ENCODE results near the gene YTHDF1.
"Not testable (repeated sequence)": the region's sequence is repeated elsewhere in the genome, so short reads cannot be mapped to it uniquely, and the experiment has no call there.

The YTHDF1 gene

DNA sequence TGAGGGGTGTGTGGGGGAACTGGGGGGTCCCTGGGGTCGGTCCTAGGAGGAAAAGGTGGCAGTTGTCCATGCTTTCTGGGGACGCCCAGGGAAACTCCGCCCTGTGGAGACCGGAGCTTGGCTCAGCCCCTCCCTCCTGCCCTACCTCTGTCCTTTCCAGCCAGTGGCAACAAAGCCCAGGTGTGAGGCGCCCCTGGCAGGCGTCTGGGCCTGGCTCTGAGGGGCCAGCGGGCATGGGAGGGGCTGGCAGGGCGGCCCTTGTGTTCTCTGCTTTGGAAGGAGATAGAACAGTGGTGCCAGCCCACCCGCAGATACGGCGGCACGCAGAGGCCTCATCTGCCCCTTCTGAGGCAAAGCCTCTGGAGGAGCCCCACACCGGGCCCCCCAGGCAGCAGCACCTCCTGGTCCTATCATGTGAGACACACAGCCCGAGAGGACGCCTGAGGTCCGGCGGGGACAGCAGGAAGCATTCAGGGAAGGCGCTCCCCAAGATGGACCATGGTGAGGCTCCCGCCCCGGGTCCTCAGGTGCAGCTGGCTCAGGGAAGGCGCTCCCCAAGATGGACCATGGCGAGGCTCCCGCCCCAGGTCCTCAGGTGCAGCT lies 47.9 kb downstream of the YTHDF1 start:
- DNase-seq, result no peak

- DNase-seq, result no peak
These were observed 48.7 kb downstream of the YTHDF1 start for GRCh38 chr20:63167026-63167917.

- no peak for DNase-seq
These were observed 49.5 kb downstream of the YTHDF1 start for GRCh38 chr20:63166193-63167020.

GRCh38 chr20:63165356-63166192 lies 50.4 kb downstream of the YTHDF1 start:
- DNase-seq, result no peak

DNA sequence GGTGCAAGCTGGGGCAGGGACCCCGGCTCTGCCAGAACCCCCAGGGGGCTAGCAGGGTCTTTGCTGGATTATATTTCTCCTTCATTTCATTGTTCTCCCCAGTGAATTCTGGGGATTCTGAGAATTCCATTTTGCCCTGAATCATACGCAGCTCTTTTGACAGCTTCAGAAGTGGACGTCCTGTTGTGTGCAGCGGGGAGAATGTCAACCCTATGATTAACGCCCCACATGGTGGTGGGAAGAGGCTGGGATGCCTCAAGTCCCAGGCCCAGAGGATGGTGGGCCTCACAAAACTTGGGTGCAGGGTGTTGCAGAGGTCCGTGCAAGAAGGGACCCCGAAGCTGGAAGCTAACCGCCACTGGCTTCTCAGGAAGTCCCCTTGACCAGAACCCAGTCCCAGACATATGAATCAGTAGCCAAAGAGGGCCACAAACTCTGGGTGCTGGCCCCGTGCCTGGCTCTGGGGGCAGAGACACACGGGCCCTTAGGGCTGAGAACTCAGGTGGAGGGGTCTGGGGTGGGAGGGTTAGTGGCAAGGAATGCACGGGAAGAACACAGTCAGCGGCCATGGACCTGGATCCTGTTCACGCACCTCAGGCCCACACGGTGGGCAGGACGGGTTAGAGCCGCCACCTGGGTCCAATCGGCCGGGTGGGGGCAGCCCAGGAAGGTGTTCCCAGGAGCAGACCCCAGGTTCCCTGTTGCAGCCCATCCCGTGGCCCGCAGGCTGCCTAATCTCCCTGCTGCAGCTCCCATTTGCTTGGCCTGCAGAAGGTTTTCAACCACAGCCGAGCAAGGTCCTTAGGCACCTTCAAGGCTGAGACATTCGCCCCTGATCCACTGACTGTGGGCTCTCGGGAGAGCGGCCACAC lies 51.2 kb downstream of the YTHDF1 start:
- DNase-seq, result no peak

GRCh38 chr20:63163596-63164483 lies 52.1 kb downstream of the YTHDF1 start:
- DNase-seq, result no peak

- DNase-seq, result no peak
These were observed 52.8 kb downstream of the YTHDF1 start for GRCh38 chr20:63163171-63163570.

GRCh38 chr20:63162206-63162795 lies 53.6 kb downstream of the YTHDF1 start:
- no peak for DNase-seq

DNA sequence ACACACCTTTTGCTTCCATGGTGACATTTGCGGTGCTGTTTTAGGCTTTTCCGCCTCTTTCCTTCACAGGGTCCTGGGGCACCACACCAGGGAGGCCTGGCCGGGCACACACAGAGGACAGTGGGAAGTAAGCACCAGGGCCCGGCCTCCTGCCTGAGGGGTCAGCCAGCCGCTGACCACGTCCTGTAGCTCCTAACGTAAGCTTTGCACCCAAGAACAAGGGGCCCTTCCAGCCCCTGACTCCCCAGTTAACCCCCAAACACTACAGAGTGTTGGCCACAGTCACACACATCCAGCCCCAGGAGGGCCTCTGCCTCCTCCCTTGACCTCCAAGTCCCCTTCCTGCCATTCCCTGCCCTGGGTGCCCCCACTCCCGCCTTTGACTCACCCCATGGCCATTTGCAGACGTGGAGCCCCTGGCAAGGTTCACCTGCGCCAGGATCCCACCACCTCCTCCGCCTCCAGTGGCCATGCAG lies 54.7 kb downstream of the YTHDF1 start:
- no peak for DNase-seq

DNA sequence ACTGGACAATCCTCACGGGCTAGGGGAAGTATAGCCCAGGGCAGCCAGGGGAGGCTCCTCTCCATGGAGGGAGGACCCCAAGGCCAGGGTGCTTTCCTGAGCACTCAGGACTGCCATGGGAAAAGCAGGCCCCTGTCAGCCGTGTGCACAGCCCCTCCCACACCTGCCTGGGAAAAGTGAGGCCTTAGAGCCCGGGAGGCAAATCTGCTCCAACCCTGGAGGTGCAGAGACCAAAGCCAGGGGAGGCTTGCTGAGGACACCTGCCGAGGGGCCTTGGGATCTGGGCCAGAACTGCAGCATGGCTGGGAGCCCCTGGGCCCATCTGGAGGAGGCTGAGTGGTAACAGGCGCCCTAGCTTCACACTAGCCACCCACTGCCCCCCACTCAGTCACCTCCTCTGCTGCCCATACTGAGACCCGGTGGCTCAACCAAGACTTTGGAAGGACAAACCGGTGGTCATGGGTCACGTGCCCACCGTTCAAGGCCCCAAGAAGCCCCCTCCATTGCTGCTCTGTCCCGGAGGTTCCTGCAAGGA lies 55.2 kb downstream of the YTHDF1 start:
- DNase-seq, result no peak

DNA sequence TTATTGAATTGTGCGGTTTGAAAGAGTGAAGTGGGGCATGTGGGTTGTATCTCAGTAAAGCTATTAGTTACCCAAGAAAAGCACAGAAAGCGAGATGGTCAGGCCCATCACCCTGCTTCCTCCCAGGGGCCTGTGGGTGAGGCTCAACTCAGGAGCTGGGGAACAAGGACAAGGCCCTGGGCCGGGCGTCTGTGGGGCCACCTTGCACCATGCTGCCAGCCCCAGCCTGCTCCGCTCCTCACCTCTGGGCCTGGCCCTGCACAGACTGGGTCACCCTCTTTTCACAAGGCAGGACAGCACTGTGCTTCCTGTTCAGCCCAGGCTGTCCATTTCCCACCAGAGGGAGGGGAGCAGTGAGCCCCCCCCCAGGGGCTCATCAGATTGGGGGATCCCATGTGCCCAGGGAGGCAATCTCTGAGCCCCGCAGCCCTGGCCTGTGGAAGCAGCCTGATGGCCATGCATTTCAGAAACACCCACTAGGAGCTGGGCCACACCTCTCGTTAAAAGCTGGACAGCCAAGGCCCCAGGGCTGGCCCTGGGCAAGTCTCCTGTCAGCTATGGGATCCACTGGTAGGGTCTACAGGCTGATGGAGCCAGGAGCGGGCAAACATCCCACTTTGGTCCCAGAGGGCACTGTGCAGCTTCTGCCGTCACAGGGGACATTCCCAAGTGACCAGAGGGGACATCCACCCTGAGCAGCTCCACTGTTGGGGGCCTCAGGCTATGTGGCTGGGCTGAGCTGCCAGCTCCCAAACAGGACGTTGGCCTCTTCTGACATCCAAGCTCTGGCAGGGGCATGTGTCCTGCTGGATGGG lies 55.9 kb downstream of the YTHDF1 start:
- DNase-seq, result no peak

- not testable (repeated sequence) for DNase-seq
These were observed 56.7 kb downstream of the YTHDF1 start for GRCh38 chr20:63159251-63159650.

DNA sequence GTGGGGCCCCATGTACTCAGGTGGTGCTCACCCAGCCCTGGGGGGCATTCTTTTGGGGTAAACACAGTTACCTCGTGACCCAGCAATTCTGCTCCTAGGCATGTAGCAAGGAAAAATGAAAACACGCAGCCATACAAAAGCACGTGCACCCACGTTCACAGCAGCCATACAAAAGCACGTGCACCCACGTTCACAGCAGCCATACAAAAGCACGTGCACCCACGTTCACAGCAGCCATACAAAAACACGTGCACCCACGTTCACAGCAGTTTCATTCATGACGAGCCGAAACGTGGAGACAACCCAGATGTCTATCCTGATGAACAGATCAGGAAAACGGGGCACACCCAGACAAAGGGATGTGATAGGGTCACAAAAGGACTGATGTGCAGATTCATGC lies 57.1 kb downstream of the YTHDF1 start:
- DNase-seq, result no peak

DNA sequence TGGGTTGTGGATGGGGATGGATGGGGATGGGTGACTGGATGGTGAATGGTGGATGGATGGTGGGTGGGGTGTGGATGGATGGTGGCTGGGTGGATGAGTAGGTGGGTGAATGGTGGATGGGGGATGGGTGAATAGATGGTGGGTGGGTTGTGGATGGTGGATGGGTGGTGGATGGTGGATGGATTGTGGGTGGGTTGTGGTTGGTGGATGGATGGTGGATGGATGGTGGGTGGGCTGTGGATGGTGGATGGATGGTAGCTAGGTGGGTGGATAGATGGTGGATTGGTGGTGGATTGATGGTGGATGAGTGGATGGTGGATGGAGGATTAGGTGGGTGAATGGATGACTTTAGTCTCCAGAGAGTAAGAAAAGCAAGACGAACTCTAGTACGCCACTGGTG lies 57.6 kb downstream of the YTHDF1 start:
- no peak for DNase-seq

DNA sequence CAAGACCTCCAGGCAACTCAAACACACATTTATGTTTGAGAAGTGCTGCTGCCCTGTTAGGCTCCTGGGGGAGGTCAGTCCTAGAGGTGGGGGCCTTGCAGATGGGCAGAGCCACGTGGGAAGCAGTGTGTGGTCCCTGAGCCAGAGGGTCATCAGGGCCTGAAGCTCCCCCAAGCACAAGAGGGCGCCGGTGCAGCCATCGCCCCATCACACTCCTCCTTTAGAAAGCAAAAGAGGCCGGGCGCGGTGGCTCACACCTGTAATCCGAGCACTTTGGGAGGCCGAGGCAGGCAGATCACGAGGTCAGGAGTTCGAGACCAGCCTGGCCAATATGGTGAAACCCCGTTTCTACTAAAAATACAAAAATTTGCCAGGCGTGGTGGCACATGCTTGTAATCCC lies 58.5 kb downstream of the YTHDF1 start:
- DNase-seq, result not testable (repeated sequence)

- DNase-seq, result no peak
These were observed 59.7 kb downstream of the YTHDF1 start for GRCh38 chr20:63156221-63156671.

DNA sequence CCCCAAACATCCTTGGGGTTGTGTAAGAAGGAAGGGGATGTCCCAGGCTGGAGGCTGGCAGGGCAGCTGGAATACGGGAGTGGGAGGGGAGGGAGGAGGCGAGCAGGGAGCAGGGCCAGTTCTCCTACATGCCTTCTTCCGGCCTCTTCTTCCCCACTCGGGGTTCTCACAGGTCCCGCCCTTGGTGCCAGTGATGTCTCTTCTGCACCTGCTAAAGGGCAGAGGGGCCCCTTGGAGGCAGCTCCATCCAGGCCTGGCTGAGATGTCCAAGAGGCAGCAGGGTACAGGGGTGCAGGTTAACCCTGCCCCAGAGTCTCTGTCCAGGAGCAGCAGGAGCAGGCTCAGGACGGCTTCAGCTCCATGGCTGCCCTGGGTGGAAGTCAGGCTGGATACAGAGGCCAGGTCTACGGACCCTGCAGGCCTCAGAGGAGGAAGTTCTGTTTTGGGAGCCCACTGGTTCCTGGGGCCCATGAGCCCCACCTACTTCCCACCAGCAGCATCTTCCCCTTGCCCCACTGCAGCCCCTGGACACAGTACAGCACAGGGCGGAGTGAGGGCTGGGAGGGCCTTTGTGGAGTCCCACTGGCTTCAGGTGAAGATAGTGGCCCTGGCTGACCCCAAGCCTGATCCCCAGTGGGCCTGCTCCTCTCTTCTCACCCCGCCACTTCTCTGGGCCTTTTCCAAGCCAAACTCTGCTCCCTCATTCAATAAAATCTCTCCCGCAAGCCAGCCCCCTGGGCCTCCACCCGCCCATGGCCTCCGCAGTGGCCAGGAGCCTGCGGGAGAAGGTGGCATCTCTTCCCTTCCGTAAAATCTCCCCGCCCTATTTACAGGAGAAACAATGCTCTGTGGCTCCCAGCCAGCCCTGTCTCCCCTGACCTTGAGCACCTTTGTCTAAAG lies 60.4 kb downstream of the YTHDF1 start:
- DNase-seq, result no peak

GRCh38 chr20:63154395-63154794 lies 61.5 kb downstream of the YTHDF1 start:
- no peak for DNase-seq

All from CD4-positive, alpha-beta T cell treated with Interferon alpha-2 for 1 hour (primary cell).